Aorta (tissue), 5 donors: Measurements from ENCODE around the gene TMEM271. TPM values are rescaled to one million over a fixed set of nuclear protein-coding genes. Genes with fewer than 3 reads are reported as not detected.
"Not testable (repeated sequence)": the region's sequence is repeated elsewhere in the genome, so short reads cannot be mapped to it uniquely, and the experiment has no call there.

ENCODE experiments used
- ATAC-seq: fragments of 200-7000 bp; cut with Tn5 transposase; one replicate; pipeline ENCODE4 v1.9.1; 2022; ENCODE audit warnings: moderate library complexity; ENCODE audit not compliant: low FRiP score
- DNase-seq, 2 donors: peaks; one replicate each; pipeline ENCODE4 v3.0.0-alpha.2; 2020
- H3K27ac ChIP-seq, 2 donors: one replicate each; pipeline ENCODE4 v1.5.1; 2013; ENCODE audit warnings: low read length in 2 of 2, mild to moderate bottlenecking in 2 of 2, moderate library complexity in 2 of 2, control low read depth in 1 of 2, inconsistent platforms in 1 of 2, low read depth in 1 of 2
- H3K27me3 ChIP-seq, 2 donors: one replicate each; pipeline ENCODE4 v1.6.1; 2013; ENCODE audit warnings: control low read depth in 1 of 2, low read length in 1 of 2, mild to moderate bottlenecking in 1 of 2, moderate library complexity in 1 of 2; ENCODE audit not compliant: insufficient read depth in 2 of 2, control insufficient read depth in 1 of 2
- H3K36me3 ChIP-seq, 2 donors: one replicate each; pipeline ENCODE4 v1.6.1; 2013; ENCODE audit warnings: control low read depth in 1 of 2, low read length in 1 of 2, mild to moderate bottlenecking in 1 of 2; ENCODE audit not compliant: insufficient read depth in 2 of 2, control insufficient read depth in 1 of 2
- H3K4me1 ChIP-seq, 2 donors: one replicate each; pipeline ENCODE4 v1.6.1; 2013; ENCODE audit warnings: low read length in 2 of 2, control low read depth in 1 of 2, mild to moderate bottlenecking in 1 of 2, moderate library complexity in 1 of 2; ENCODE audit not compliant: insufficient read depth in 2 of 2, control insufficient read depth in 1 of 2
- H3K4me3 ChIP-seq, 2 donors: one replicate each; pipeline ENCODE4 v1.5.1; 2013; ENCODE audit warnings: low read length in 2 of 2, control low read depth in 1 of 2, mild to moderate bottlenecking in 1 of 2
- H3K9me3 ChIP-seq: one replicate; pipeline ENCODE4 v1.6.1; 2013; ENCODE audit warnings: mild to moderate bottlenecking, low read length; ENCODE audit not compliant: control insufficient read depth
- WGBS, 2 donors: extraction: QIAGEN DNeasy Blood & Tissue Kit; methylation state at CpG; one replicate each; pipeline ENCODE4 v1.1.7; 2013; 5-methylcytosine and 5-hydroxymethylcytosine counted together
- intact Hi-C, 2 donors: fragments of 100-400 bp; cut with DNase I; formaldehyde crosslinking; loops; one replicate each; pipeline versions ENCODE4 v1.14.2 to v1.15.0; 2022
- polyA plus RNA-seq, 2 donors: library from polyadenylated mRNA; stranded (reverse); fragments of 200-250 nt; gene quantifications; one replicate each; pipeline ENCODE4 v1.2.3, GENCODE V29; 2013
- total RNA-seq, 2 donors: library from RNA; stranded (reverse); fragmentation: NEBNext Ultra II Directional; extraction: Animal tissue kit (Norgen Biotek cat#: 25700); gene quantifications; one replicate each; pipeline ENCODE4 v1.2.1, GENCODE V29; 2021
- donor health status: healthy with polysubstance abuse.
- donor health status: Bipolar disorder and iron deficiency.
- donor health status: DM: no; HTN: no; CAD: no.
- donor health status: DM: no; HTN: no; CAD: no.
- donor health status: DM: yes; HTN: yes; CAD: no.

Gene TMEM271
- total and polyA plus RNA-seq, 4 donors = not detected

GRCh38 chr4:562458-562857, 13.6 kb downstream of the TMEM271 start:
- intact Hi-C loops, H3K9me3 ChIP-seq, ATAC-seq, H3K27me3 ChIP-seq, H3K27ac ChIP-seq, H3K36me3 ChIP-seq, H3K4me1 ChIP-seq, DNase-seq, H3K4me3 ChIP-seq: not testable (repeated sequence)
- WGBS, 2 donors = 76 to 78% methylated on average over 2 of the region's 2 CpGs

GRCh38 chr4:561426-561825, 14.7 kb downstream of the TMEM271 start:
- no peak overlapping the region for H3K4me3 ChIP-seq
- H3K4me1 ChIP-seq = no peaks in the 10 kb centered on the region
- DNase-seq (no peak), ATAC-seq (no peak)
- H3K36me3 ChIP-seq = no peaks in the 10 kb centered on the region
- WGBS, 2 donors = 81 to 86% methylated on average over 5 of the region's 5 CpGs
- no peak overlapping the region for H3K27ac ChIP-seq
- H3K27me3 ChIP-seq = no peaks in the 10 kb centered on the region
- no peaks in the 10 kb centered on the region for H3K9me3 ChIP-seq
- intact Hi-C loops = no loop called here

- ATAC-seq = no peak
- intact Hi-C loops = no loop called here
- no peaks in the 10 kb centered on the region for H3K4me1 ChIP-seq
- 73 to 77% methylated on average over 12 of the region's 12 CpGs for WGBS, 2 donors
- no peaks in the 10 kb centered on the region for H3K9me3 ChIP-seq
- DNase-seq = no peak
- no peak overlapping the region for H3K4me3 ChIP-seq
- no peaks in the 10 kb centered on the region for H3K36me3 ChIP-seq
- no peaks in the 10 kb centered on the region for H3K27me3 ChIP-seq
- H3K27ac ChIP-seq = no peak overlapping the region
Observed at GRCh38 chr4:560731-561291, 15.3 kb downstream of the TMEM271 start.

- 77 to 80% methylated on average over 9 of the region's 9 CpGs for WGBS, 2 donors
Observed at GRCh38 chr4:560061-560460, 16.0 kb downstream of the TMEM271 start.

GRCh38 chr4:555566-556275, 20.4 kb downstream of the TMEM271 start:
- Histone ChIP-seq H3K27me3 (no peaks in the 10 kb centered on the region), H3K36me3 (no peaks in the 10 kb centered on the region), H3K27ac (no peak overlapping the region), H3K4me3 (no peak overlapping the region), H3K9me3 (no peaks in the 10 kb centered on the region), H3K4me1 (no peaks in the 10 kb centered on the region)
- intact Hi-C loops = no loop called here
- DNase-seq (peak in 1 of 2 donors; percentile 68), ATAC-seq (no peak)
- WGBS, 2 donors = 88 to 89% methylated on average over 14 of the region's 14 CpGs

More at GRCh38 chr4:560061-560460, 16.0 kb downstream of the TMEM271 start:
- Histone ChIP-seq H3K36me3 (no peaks in the 10 kb centered on the region), H3K4me3 (no peak overlapping the region), H3K27ac (no peak overlapping the region), H3K27me3 (no peaks in the 10 kb centered on the region), H3K9me3 (no peaks in the 10 kb centered on the region), H3K4me1 (no peaks in the 10 kb centered on the region)
- no peak for DNase-seq
- no peak for ATAC-seq
- intact Hi-C loops = no loop called here

GRCh38 chr4:554793-555320, 21.2 kb downstream of the TMEM271 start:
- H3K36me3 ChIP-seq, intact Hi-C loops, H3K27ac ChIP-seq, ATAC-seq, H3K9me3 ChIP-seq, H3K4me3 ChIP-seq, H3K27me3 ChIP-seq, H3K4me1 ChIP-seq: not testable (repeated sequence)
- 70 to 74% methylated on average over 3 of the region's 3 CpGs for WGBS, 2 donors
- DNase-seq = peak in 1 of 2 donors; percentile 21

GRCh38 chr4:552019-552418, 24.1 kb downstream of the TMEM271 start:
- no peak overlapping the region for H3K4me3 ChIP-seq
- intact Hi-C loops = no loop called here
- no peaks in the 10 kb centered on the region for H3K36me3 ChIP-seq
- H3K27me3 ChIP-seq = no peaks in the 10 kb centered on the region
- ATAC-seq = no peak
- 74 to 75% methylated on average over 5 of the region's 5 CpGs for WGBS, 2 donors
- no peaks in the 10 kb centered on the region for H3K9me3 ChIP-seq
- no peak for DNase-seq
- H3K4me1 ChIP-seq = no peaks in the 10 kb centered on the region
- no peak overlapping the region for H3K27ac ChIP-seq

- H3K4me3 ChIP-seq, H3K4me1 ChIP-seq, ATAC-seq, intact Hi-C loops, H3K27me3 ChIP-seq, H3K36me3 ChIP-seq, DNase-seq, H3K27ac ChIP-seq, H3K9me3 ChIP-seq: not testable (repeated sequence)
- 93 to 94% methylated on average over 20 to 27 of the region's 27 CpGs for WGBS, 2 donors
Observed at GRCh38 chr4:550268-550667, 25.8 kb downstream of the TMEM271 start.

- Histone ChIP-seq H3K27me3 (no peaks in the 10 kb centered on the region), H3K9me3 (no peaks in the 10 kb centered on the region), H3K27ac (no peak overlapping the region), H3K36me3 (no peaks in the 10 kb centered on the region), H3K4me1 (no peaks in the 10 kb centered on the region), H3K4me3 (no peak overlapping the region)
- intact Hi-C loops = no loop called here
- ATAC-seq (no peak), DNase-seq (no peak)
- 27% methylated on average over 8 of the region's 8 CpGs for WGBS, 2 donors
Observed at GRCh38 chr4:548976-549375, 27.1 kb downstream of the TMEM271 start.
